Kidney (tissue), 14 donors: ENCODE measurements around the gene DYNLT5. TPM values are rescaled to one million over a fixed set of nuclear protein-coding genes. Genes with fewer than 3 reads are reported as not detected.
"Not testable (repeated sequence)": the region's sequence is repeated elsewhere in the genome, so short reads cannot be mapped to it uniquely, and the experiment has no call there.

Source experiments
- DNase-seq, 5 donors: peaks; one replicate each; pipeline ENCODE4 v3.0.0-alpha.2; 2013 to 2020
- FAIRE-seq: peaks from 2 replicates; lab custom pipeline; 2012; peaks lifted over from hg19 to GRCh38; lab: Jason Lieb, UNC
- H3K27ac ChIP-seq, 2 donors: one replicate each; pipeline ENCODE4 v1.7.0; 2013; ENCODE audit warnings: low read depth in 2 of 2, low read length in 2 of 2, inconsistent platforms in 1 of 2
- H3K27me3 ChIP-seq: one replicate; pipeline ENCODE4 v1.7.1; 2013; ENCODE audit warnings: low read length, inconsistent platforms; ENCODE audit not compliant: control insufficient read depth, insufficient read depth
- H3K36me3 ChIP-seq, 3 donors: one replicate each; pipeline versions ENCODE4 v1.7.0 to v1.7.1; 2013; ENCODE audit warnings: low read length in 3 of 3, control low read depth in 1 of 3, inconsistent platforms in 1 of 3; ENCODE audit not compliant: insufficient read depth in 3 of 3, control insufficient read depth in 2 of 3
- H3K4me1 ChIP-seq, 3 donors: one replicate each; pipeline versions ENCODE4 v1.7.0 to v1.7.1; 2013; ENCODE audit warnings: low read length in 3 of 3, inconsistent platforms in 1 of 3, low read depth in 1 of 3; ENCODE audit not compliant: control insufficient read depth in 2 of 3, insufficient read depth in 2 of 3
- H3K4me3 ChIP-seq, 3 donors: one replicate each; pipeline versions ENCODE4 v1.7.0 to v1.8.1; 2013; ENCODE audit warnings: low read length in 3 of 3, control low read depth in 1 of 3, inconsistent platforms in 1 of 3
- H3K9ac ChIP-seq, 3 donors: one replicate each; pipeline versions ENCODE4 v1.7.0 to v1.7.1; 2013; ENCODE audit warnings: low read length in 3 of 3, control low read depth in 1 of 3, inconsistent platforms in 1 of 3
- H3K9me3 ChIP-seq, 3 donors: one replicate each; pipeline versions ENCODE4 v1.7.0 to v1.7.1; 2013; ENCODE audit warnings: low read length in 3 of 3, control low read depth in 1 of 3, inconsistent platforms in 1 of 3; ENCODE audit not compliant: control insufficient read depth in 2 of 3, insufficient read depth in 1 of 3
- CTCF ChIP-seq: IDR thresholded peaks from 3 replicates; pipeline ENCODE4 v1.5.1; 2012; ENCODE audit warnings: mild to moderate bottlenecking, moderate library complexity, borderline replicate concordance; ENCODE audit not compliant: insufficient read depth; ENCODE audit errors: extremely low read depth
- intact Hi-C: fragments of 100-400 bp; cut with DNase I; formaldehyde crosslinking; loops from one replicate; pipeline ENCODE4 v1.11.1; 2022
- polyA plus RNA-seq: library from polyadenylated mRNA; stranded (reverse); fragments of 350-450 nt; fragmentation: Illumina TruSeq; extraction: RNeasy Lipid Tissue Mini Kit (QIAGEN cat#74804); gene quantifications from one replicate; pipeline ENCODE4 v1.2.3, GENCODE V29; 2014; ENCODE audit warnings: low read depth, low replicate concordance; ENCODE audit not compliant: insufficient read depth
- total RNA-seq: library from RNA; stranded (reverse); fragmentation: NEBNext Ultra II Directional; extraction: Animal tissue kit (Norgen Biotek cat#: 25700); gene quantifications from one replicate; pipeline ENCODE4 v1.2.1, GENCODE V29; 2021
- donor health status: control.
- donor health status: control.
- donor health status: control.
- donor health status: control.
- donor health status: control.
- donor health status: DM: yes; HTN: yes; CAD: no.
- donor health status: Normal renal cell carcinoma (clear cell type).

The DYNLT5 gene
- total and polyA plus RNA-seq, 2 donors from 2014 or later = 0.41 to 1.4 TPM

GRCh38 chr1:66732407-66733166 lies 19.7 kb upstream of the DYNLT5 start:
- Histone ChIP-seq H3K4me1 (peaks cover 0 to under 1% (median 0%) of the 10 kb centered on the region in 3 donors), H3K9ac (no peak overlapping the region), H3K4me3 (no peak overlapping the region), H3K27me3 (no peaks in the 10 kb centered on the region), H3K27ac (no peak overlapping the region), H3K9me3 (no peaks in the 10 kb centered on the region), H3K36me3 (no peaks in the 10 kb centered on the region)
- no peak for TF ChIP-seq CTCF
- DNase-seq = peak in 1 of 5 donors; percentile 5
- intact Hi-C loops = no loop called here
- no peak for FAIRE-seq

- no peak for TF ChIP-seq CTCF
- FAIRE-seq = no peak
- Histone ChIP-seq H3K9ac (no peak overlapping the region), H3K27ac (no peak overlapping the region), H3K27me3 (no peaks in the 10 kb centered on the region), H3K9me3 (no peaks in the 10 kb centered on the region), H3K4me3 (no peak overlapping the region), H3K4me1 (peaks cover 0 to 2% (median 0%) of the 10 kb centered on the region in 3 donors), H3K36me3 (no peaks in the 10 kb centered on the region)
- DNase-seq = no peak
- intact Hi-C loops = no loop called here
Observed at GRCh38 chr1:66733348-66734017, 18.8 kb upstream of the DYNLT5 start.

- DNase-seq, H3K27ac ChIP-seq, H3K9me3 ChIP-seq, H3K9ac ChIP-seq, H3K4me1 ChIP-seq, H3K27me3 ChIP-seq, H3K4me3 ChIP-seq, FAIRE-seq, intact Hi-C loops, H3K36me3 ChIP-seq: not testable (repeated sequence)
Observed at GRCh38 chr1:66734531-66734930, 17.7 kb upstream of the DYNLT5 start.

GRCh38 chr1:66737836-66738235 lies 14.4 kb upstream of the DYNLT5 start:
- DNase-seq (no peak), FAIRE-seq (no peak)
- Histone ChIP-seq H3K9me3 (no peaks in the 10 kb centered on the region), H3K4me1 (peaks cover 0 to 2% (median 0%) of the 10 kb centered on the region in 3 donors), H3K27me3 (no peaks in the 10 kb centered on the region), H3K27ac (no peak overlapping the region), H3K9ac (no peak overlapping the region), H3K36me3 (no peaks in the 10 kb centered on the region), H3K4me3 (no peak overlapping the region)
- no peak for TF ChIP-seq CTCF
- intact Hi-C loops = no loop called here
